Measurements from ENCODE around the gene TOR2A. TPM values are rescaled to one million over a fixed set of nuclear protein-coding genes. Genes with fewer than 3 reads are reported as not detected.

Gene TOR2A
- polyA plus RNA-seq, 3 donors = 57.4 to 63.8 (median 60.0) TPM

GRCh38 chr9:127714020-127714750 lies 20.9 kb downstream of the TOR2A start:
- H3K9ac ChIP-seq (ENCODE audit: insufficient read depth, low read length, poor library complexity, severe bottlenecking) = no peak overlapping the region
- no peaks in the 10 kb centered on the region for H3K79me2 ChIP-seq (ENCODE audit: insufficient read depth, low read length)
- Mint-ChIP-seq H3K9me3 (peaks cover 0 to 1% (median 0%) of the 10 kb centered on the region in 7 donors), H3K4me3 (peak overlapping the region; percentile 66 to 77), H3K4me1 (peaks cover 20% of the 10 kb centered on the region), H3K27me3 (ENCODE audit: low read depth in 3 of 3) (peaks cover 11 to 25% (median 15%) of the 10 kb centered on the region in 3 donors), H3K27ac (peak overlapping the region in 3 of 7 donors; percentile 25 to 74 (median 62)), H3K36me3 (no peaks in the 10 kb centered on the region)
- H3K4me3 ChIP-seq (replicated peaks in 1 of 3; ENCODE audit: low read depth in 2 of 3, low read length in 3 of 3) = peak overlapping the region in 1 of 3 experiments; percentile 42
- no peaks in the 10 kb centered on the region for H3K36me3 ChIP-seq (replicated peaks in 1 of 2; ENCODE audit: control insufficient read depth in 1 of 2, insufficient read depth in 2 of 2, low read length in 2 of 2)
- H3K4me2 ChIP-seq (replicated peaks; ENCODE audit: extremely low read depth, low read length, poor library complexity, severe bottlenecking) = peak overlapping the region; percentile 98
- H2AFZ ChIP-seq (ENCODE audit: insufficient read depth, low read depth, low read length, poor library complexity, severe bottlenecking) = no peak overlapping the region
- no peaks in the 10 kb centered on the region for H4K20me1 ChIP-seq (ENCODE audit: insufficient read depth, low read length)
- DNase-seq = no peak
- 88% methylated on average over 15 of the region's 19 CpGs for WGBS (ENCODE audit: insufficient coverage)
- TF ChIP-seq CTCF (IDR thresholded peaks at IDR 0.05) = no peak
- no peak overlapping the region for H3K27ac ChIP-seq (ENCODE audit: low read depth in 1 of 2, low read length in 2 of 2)
- intact Hi-C loops (cut with micrococcal nuclease) = no loop called here
- H3K9me3 ChIP-seq (replicated peaks in 1 of 2; ENCODE audit: control insufficient read depth in 1 of 2, insufficient read depth in 1 of 2, low read length in 2 of 2) = no peaks in the 10 kb centered on the region
- peaks cover 19 to 30% of the 10 kb centered on the region in 2 donors for H3K4me1 ChIP-seq (ENCODE audit: control insufficient read depth in 1 of 2, insufficient read depth in 2 of 2, low read length in 2 of 2)
- peaks cover 0 to 2% of the 10 kb centered on the region in 2 donors for H3K27me3 ChIP-seq (ENCODE audit: control insufficient read depth in 2 of 2, insufficient read depth in 2 of 2, low read length in 2 of 2)

GRCh38 chr9:127712867-127713266 lies 22.2 kb downstream of the TOR2A start:
- no peak for DNase-seq
- H3K4me1 ChIP-seq (ENCODE audit: control insufficient read depth in 1 of 2, insufficient read depth in 2 of 2, low read length in 2 of 2) = peaks cover 19 to 28% of the 10 kb centered on the region in 2 donors
- intact Hi-C loops (cut with micrococcal nuclease) = no loop called here

More at GRCh38 chr9:127712867-127713266, 22.2 kb downstream of the TOR2A start:
- Histone ChIP-seq H3K9ac (ENCODE audit: insufficient read depth, low read length, poor library complexity, severe bottlenecking) (no peak overlapping the region), H3K27me3 (ENCODE audit: control insufficient read depth in 2 of 2, insufficient read depth in 2 of 2, low read length in 2 of 2) (peaks cover 0 to 2% of the 10 kb centered on the region in 2 donors), H3K4me3 (replicated peaks in 1 of 3; ENCODE audit: low read depth in 2 of 3, low read length in 3 of 3) (no peak overlapping the region), H4K20me1 (ENCODE audit: insufficient read depth, low read length) (no peaks in the 10 kb centered on the region), H3K27ac (ENCODE audit: low read depth in 1 of 2, low read length in 2 of 2) (no peak overlapping the region), H3K36me3 (replicated peaks in 1 of 2; ENCODE audit: control insufficient read depth in 1 of 2, insufficient read depth in 2 of 2, low read length in 2 of 2) (no peaks in the 10 kb centered on the region), H3K4me2 (replicated peaks; ENCODE audit: extremely low read depth, low read length, poor library complexity, severe bottlenecking) (no peak overlapping the region), H2AFZ (ENCODE audit: insufficient read depth, low read depth, low read length, poor library complexity, severe bottlenecking) (no peak overlapping the region), H3K9me3 (replicated peaks in 1 of 2; ENCODE audit: control insufficient read depth in 1 of 2, insufficient read depth in 1 of 2, low read length in 2 of 2) (peaks cover 0 to 2% of the 10 kb centered on the region in 2 donors), H3K79me2 (ENCODE audit: insufficient read depth, low read length) (no peaks in the 10 kb centered on the region)
- 97% methylated on average over 7 of the region's 10 CpGs for WGBS (ENCODE audit: insufficient coverage)
- Mint-ChIP-seq H3K9me3 (peaks cover 2 to 7% (median 5%) of the 10 kb centered on the region in 7 donors), H3K36me3 (peaks cover 2% of the 10 kb centered on the region in 2 donors), H3K27ac (no peak overlapping the region), H3K4me3 (no peak overlapping the region), H3K4me1 (peaks cover 18% of the 10 kb centered on the region), H3K27me3 (ENCODE audit: low read depth in 3 of 3) (peaks cover 11 to 27% (median 17%) of the 10 kb centered on the region in 3 donors)
- TF ChIP-seq CTCF (IDR thresholded peaks at IDR 0.05) = no peak

Data from CD14-positive monocyte (primary cell).